ENCODE measurements around the gene CA5A.
A peak's percentile ranks its signal among the peaks of the same experiment; 100 is the strongest.

Gene CA5A

GRCh38 chr16:87963400-87963799 lies 27.1 kb upstream of the CA5A start:
- H3K9ac ChIP-seq (ENCODE audit: low read depth, low read length): no peak overlapping the region
- no peak overlapping the region for H3K4me3 ChIP-seq (ENCODE audit: low read depth, low read length)
- no peaks in the 10 kb centered on the region for H3K9me3 ChIP-seq (ENCODE audit: control insufficient read depth, insufficient read depth, low read length)
- 0 out of 2 replicates have a peak, but pooled peaks cover 4% of the 10 kb centered on the region for H3K36me3 ChIP-seq (ENCODE audit: control insufficient read depth, insufficient read depth, low read length)
- H3K4me1 ChIP-seq (ENCODE audit: control insufficient read depth, insufficient read depth, low read length): peaks cover 6% of the 10 kb centered on the region; the same call in 1 of the 2 replicates
- H3K27ac ChIP-seq (ENCODE audit: low read depth, low read length): no peak overlapping the region
- H3K27me3 ChIP-seq (ENCODE audit: control insufficient read depth, insufficient read depth, low read length): no peaks in the 10 kb centered on the region

GRCh38 chr16:87961623-87962022 lies 25.3 kb upstream of the CA5A start:
- Histone ChIP-seq H3K27ac (ENCODE audit: low read depth, low read length) (no peak overlapping the region), H3K9me3 (ENCODE audit: control insufficient read depth, insufficient read depth, low read length) (no peaks in the 10 kb centered on the region), H3K4me1 (ENCODE audit: control insufficient read depth, insufficient read depth, low read length) (peaks cover 8% of the 10 kb centered on the region; the same call in 1 of the 2 replicates), H3K27me3 (ENCODE audit: control insufficient read depth, insufficient read depth, low read length) (no peaks in the 10 kb centered on the region), H3K9ac (ENCODE audit: low read depth, low read length) (no peak overlapping the region), H3K36me3 (ENCODE audit: control insufficient read depth, insufficient read depth, low read length) (peaks cover 10% of the 10 kb centered on the region), H3K4me3 (ENCODE audit: low read depth, low read length) (no peak overlapping the region)

- peaks cover 10% of the 10 kb centered on the region for H3K36me3 ChIP-seq (ENCODE audit: control insufficient read depth, insufficient read depth, low read length)
- no peak overlapping the region for H3K4me3 ChIP-seq (ENCODE audit: low read depth, low read length)
- H3K27me3 ChIP-seq (ENCODE audit: control insufficient read depth, insufficient read depth, low read length): no peaks in the 10 kb centered on the region
- no peak overlapping the region for H3K27ac ChIP-seq (ENCODE audit: low read depth, low read length)
- peaks cover 15% of the 10 kb centered on the region for H3K4me1 ChIP-seq (ENCODE audit: control insufficient read depth, insufficient read depth, low read length)
- no peaks in the 10 kb centered on the region for H3K9me3 ChIP-seq (ENCODE audit: control insufficient read depth, insufficient read depth, low read length)
- H3K9ac ChIP-seq (ENCODE audit: low read depth, low read length): no peak overlapping the region
Measured at GRCh38 chr16:87960852-87961251, 24.5 kb upstream of the CA5A start.

- Histone ChIP-seq H3K27ac (ENCODE audit: low read depth, low read length) (no peak overlapping the region), H3K9ac (ENCODE audit: low read depth, low read length) (no peak overlapping the region), H3K4me1 (ENCODE audit: control insufficient read depth, insufficient read depth, low read length) (peaks cover 16% of the 10 kb centered on the region)
Measured at GRCh38 chr16:87960296-87960695, 24.0 kb upstream of the CA5A start.

GRCh38 chr16:87959391-87959990 lies 23.2 kb upstream of the CA5A start:
- Histone ChIP-seq H3K27me3 (ENCODE audit: control insufficient read depth, insufficient read depth, low read length) (no peaks in the 10 kb centered on the region), H3K9ac (ENCODE audit: low read depth, low read length) (no peak overlapping the region), H3K27ac (ENCODE audit: low read depth, low read length) (no peak overlapping the region), H3K9me3 (ENCODE audit: control insufficient read depth, insufficient read depth, low read length) (no peaks in the 10 kb centered on the region), H3K36me3 (ENCODE audit: control insufficient read depth, insufficient read depth, low read length) (peaks cover 21% of the 10 kb centered on the region), H3K4me3 (ENCODE audit: low read depth, low read length) (no peak overlapping the region), H3K4me1 (ENCODE audit: control insufficient read depth, insufficient read depth, low read length) (peaks cover 16% of the 10 kb centered on the region)

More at GRCh38 chr16:87960296-87960695, 24.0 kb upstream of the CA5A start:
- no peaks in the 10 kb centered on the region for H3K9me3 ChIP-seq (ENCODE audit: control insufficient read depth, insufficient read depth, low read length)
- H3K27me3 ChIP-seq (ENCODE audit: control insufficient read depth, insufficient read depth, low read length): no peaks in the 10 kb centered on the region
- H3K36me3 ChIP-seq (ENCODE audit: control insufficient read depth, insufficient read depth, low read length): peaks cover 15% of the 10 kb centered on the region
- no peak overlapping the region for H3K4me3 ChIP-seq (ENCODE audit: low read depth, low read length)

GRCh38 chr16:87958632-87959031 lies 22.3 kb upstream of the CA5A start:
- Histone ChIP-seq H3K27ac (ENCODE audit: low read depth, low read length) (no peak overlapping the region), H3K4me1 (ENCODE audit: control insufficient read depth, insufficient read depth, low read length) (peaks cover 16% of the 10 kb centered on the region), H3K9me3 (ENCODE audit: control insufficient read depth, insufficient read depth, low read length) (no peaks in the 10 kb centered on the region), H3K9ac (ENCODE audit: low read depth, low read length) (no peak overlapping the region), H3K4me3 (ENCODE audit: low read depth, low read length) (no peak overlapping the region), H3K36me3 (ENCODE audit: control insufficient read depth, insufficient read depth, low read length) (peaks cover 29% of the 10 kb centered on the region), H3K27me3 (ENCODE audit: control insufficient read depth, insufficient read depth, low read length) (no peaks in the 10 kb centered on the region)

- no peak overlapping the region for H3K9ac ChIP-seq (ENCODE audit: low read depth, low read length)
- H3K4me1 ChIP-seq (ENCODE audit: control insufficient read depth, insufficient read depth, low read length): peaks cover 16% of the 10 kb centered on the region
Measured at GRCh38 chr16:87957296-87958094, 21.2 kb upstream of the CA5A start.

GRCh38 chr16:87956365-87957231 lies 20.3 kb upstream of the CA5A start:
- H3K27me3 ChIP-seq (ENCODE audit: control insufficient read depth, insufficient read depth, low read length): no peaks in the 10 kb centered on the region
- H3K4me3 ChIP-seq (ENCODE audit: low read depth, low read length): no peak overlapping the region
- H3K9me3 ChIP-seq (ENCODE audit: control insufficient read depth, insufficient read depth, low read length): no peaks in the 10 kb centered on the region
- H3K36me3 ChIP-seq (ENCODE audit: control insufficient read depth, insufficient read depth, low read length): peaks cover 35% of the 10 kb centered on the region
- peak overlapping the region; percentile 60 for H3K27ac ChIP-seq (ENCODE audit: low read depth, low read length)
- peaks cover 16% of the 10 kb centered on the region for H3K4me1 ChIP-seq (ENCODE audit: control insufficient read depth, insufficient read depth, low read length)
- peak overlapping the region; percentile 9; the same call in 1 of the 2 replicates for H3K9ac ChIP-seq (ENCODE audit: low read depth, low read length)

More at GRCh38 chr16:87957296-87958094, 21.2 kb upstream of the CA5A start:
- H3K27me3 ChIP-seq (ENCODE audit: control insufficient read depth, insufficient read depth, low read length): no peaks in the 10 kb centered on the region
- H3K36me3 ChIP-seq (ENCODE audit: control insufficient read depth, insufficient read depth, low read length): peaks cover 35% of the 10 kb centered on the region
- H3K27ac ChIP-seq (ENCODE audit: low read depth, low read length): no peak overlapping the region
- H3K9me3 ChIP-seq (ENCODE audit: control insufficient read depth, insufficient read depth, low read length): no peaks in the 10 kb centered on the region
- H3K4me3 ChIP-seq (ENCODE audit: low read depth, low read length): no peak overlapping the region

GRCh38 chr16:87956098-87956364 lies 19.7 kb upstream of the CA5A start:
- Histone ChIP-seq H3K27me3 (ENCODE audit: control insufficient read depth, insufficient read depth, low read length) (no peaks in the 10 kb centered on the region), H3K9me3 (ENCODE audit: control insufficient read depth, insufficient read depth, low read length) (no peaks in the 10 kb centered on the region), H3K27ac (ENCODE audit: low read depth, low read length) (peak overlapping the region; percentile 60), H3K9ac (ENCODE audit: low read depth, low read length) (no peak overlapping the region), H3K36me3 (ENCODE audit: control insufficient read depth, insufficient read depth, low read length) (peaks cover 35% of the 10 kb centered on the region), H3K4me3 (ENCODE audit: low read depth, low read length) (no peak overlapping the region), H3K4me1 (ENCODE audit: control insufficient read depth, insufficient read depth, low read length) (peaks cover 16% of the 10 kb centered on the region)

- H3K9ac ChIP-seq (ENCODE audit: low read depth, low read length): no peak overlapping the region
- peaks cover 31% of the 10 kb centered on the region for H3K36me3 ChIP-seq (ENCODE audit: control insufficient read depth, insufficient read depth, low read length)
- H3K27me3 ChIP-seq (ENCODE audit: control insufficient read depth, insufficient read depth, low read length): no peaks in the 10 kb centered on the region
- H3K4me1 ChIP-seq (ENCODE audit: control insufficient read depth, insufficient read depth, low read length): peaks cover 16% of the 10 kb centered on the region
- H3K27ac ChIP-seq (ENCODE audit: low read depth, low read length): peak overlapping the region; percentile 60
- H3K4me3 ChIP-seq (ENCODE audit: low read depth, low read length): no peak overlapping the region
- H3K9me3 ChIP-seq (ENCODE audit: control insufficient read depth, insufficient read depth, low read length): no peaks in the 10 kb centered on the region
Measured at GRCh38 chr16:87955302-87956097, 19.2 kb upstream of the CA5A start.

Measured in HUES48 (cell line).